Pancreas (tissue), 10 donors: ENCODE data around the gene ATRNL1. TPM values are rescaled to one million over a fixed set of nuclear protein-coding genes. Genes with fewer than 3 reads are reported as not detected.

Experiments
- ATAC-seq, 4 donors: fragments of 200-7000 bp; cut with Tn5 transposase; one replicate each; pipeline versions ENCODE4 v1.8.0 to v1.9.1; 2020; ENCODE audit warnings: mild to moderate bottlenecking in 4 of 4, moderate library complexity in 4 of 4
- DNase-seq, 6 donors: peaks; one replicate each; pipeline ENCODE4 v3.0.0-alpha.2; 2020
- FAIRE-seq: peaks from 2 replicates; lab custom pipeline; 2012; peaks lifted over from hg19 to GRCh38; lab: Jason Lieb, UNC
- H3K27ac ChIP-seq, 4 donors: fragments of 200-600 bp; sonication (generic); 1 replicate in 3 of 4; 2 replicates in 1 of 4; pipeline versions ENCODE4 v1.5.0 to v1.8.0; 2020
- H3K27me3 ChIP-seq, 4 donors: fragments of 200-600 bp; one replicate each; pipeline ENCODE4 v1.8.0; 2021
- H3K36me3 ChIP-seq, 3 donors: fragments of 200-600 bp; sonication (generic) in 1 of 3; one replicate each; pipeline versions ENCODE4 v1.5.0 to v1.8.0; 2020 to 2021
- H3K4me1 ChIP-seq, 3 donors: fragments of 200-600 bp; one replicate each; pipeline ENCODE4 v1.8.0; 2021
- H3K4me3 ChIP-seq, 4 donors: fragments of 200-600 bp; sonication (generic) in 2 of 4; one replicate each; pipeline versions ENCODE4 v1.5.0 to v1.8.0; 2020 to 2021
- H3K9me3 ChIP-seq, 4 donors: fragments of 200-600 bp; one replicate each; pipeline ENCODE4 v1.8.0; 2021
- CTCF ChIP-seq, 4 donors: fragments of 200-600 bp; sonication (generic) in 3 of 4; IDR thresholded peaks; one replicate each; pipeline versions ENCODE4 v1.5.0 to v1.8.0; 2021; ENCODE audit warnings: antibody characterized with exemption in 4 of 4
- WGBS, 2 donors: extraction: QIAGEN DNeasy Blood & Tissue Kit; methylation state at CpG; one replicate each; pipeline ENCODE4 v1.1.7; 2013; 5-methylcytosine and 5-hydroxymethylcytosine counted together
- intact Hi-C, 3 donors: fragments of 100-400 bp; cut with DNase I; formaldehyde crosslinking; loops; one replicate each; pipeline versions ENCODE4 v1.11.1 to v1.14.2; 2022
- polyA plus RNA-seq, 2 donors: library from polyadenylated mRNA; stranded (reverse); fragments of 200-250 nt; gene quantifications; one replicate each; pipeline ENCODE4 v1.2.3, GENCODE V29; 2013
- total RNA-seq, 6 donors: library from RNA; stranded (reverse); fragmentation: NEBNext Ultra II Directional in 4 of 6; extraction: Animal tissue kit (Norgen Biotek cat#: 25700) in 4 of 6; gene quantifications; one replicate each; pipeline versions ENCODE4 v1.2.1 to v1.2.4, GENCODE V29; 2021 to 2023
- donor health status: healthy with polysubstance abuse.
- donor health status: DM: no; HTN: no; CAD: no; lungs with moderate emphysema.
- donor health status: DM: no; HTN: no; CAD: no.
- donor health status: control.
- donor health status: control.
- donor health status: Bipolar disorder and iron deficiency.
- donor health status: DM: yes; HTN: yes; CAD: no.
- donor health status: DM: no; HTN: no; CAD: no.
- donor health status: DM: no; HTN: no; CAD: no.
- donor health status: DM: yes; HTN: yes; CAD: no.

ATRNL1 gene
- total and polyA plus RNA-seq, 8 donors, result 0.91 to 5.7 (median 3.9) TPM

- no peak overlapping the region for H3K4me3 ChIP-seq
- ATAC-seq (no peak), FAIRE-seq (no peak), DNase-seq (no peak)
- 94 to 96% methylated on average over 2 of the region's 2 CpGs for WGBS, 2 donors
- TF ChIP-seq CTCF (IDR thresholded peaks at IDR 0.05), result no peak
- H3K27me3 ChIP-seq, result no peaks in the 10 kb centered on the region
- H3K9me3 ChIP-seq, result no peaks in the 10 kb centered on the region
- H3K36me3 ChIP-seq, result no peaks in the 10 kb centered on the region
- intact Hi-C loops, result no loop called here
- no peak overlapping the region for H3K27ac ChIP-seq
- H3K4me1 ChIP-seq, result no peaks in the 10 kb centered on the region
These were observed 838.1 kb downstream of the ATRNL1 start for GRCh38 chr10:115931309-115931708.

GRCh38 chr10:115932099-115932498 lies 838.9 kb downstream of the ATRNL1 start:
- H3K4me3 ChIP-seq, result no peak overlapping the region
- FAIRE-seq (no peak), DNase-seq (no peak), ATAC-seq (no peak)
- no peaks in the 10 kb centered on the region for H3K9me3 ChIP-seq
- intact Hi-C loops, result no loop called here
- no peaks in the 10 kb centered on the region for H3K4me1 ChIP-seq
- no peak for TF ChIP-seq CTCF (IDR thresholded peaks at IDR 0.05)
- WGBS, 2 donors, result 73 to 75% methylated on average over 2 of the region's 2 CpGs
- no peaks in the 10 kb centered on the region for H3K27me3 ChIP-seq
- no peak overlapping the region for H3K27ac ChIP-seq
- H3K36me3 ChIP-seq, result no peaks in the 10 kb centered on the region

- FAIRE-seq (no peak), DNase-seq (no peak), ATAC-seq (no peak)
- Histone ChIP-seq H3K36me3 (no peaks in the 10 kb centered on the region), H3K4me1 (no peaks in the 10 kb centered on the region), H3K4me3 (no peak overlapping the region), H3K27ac (no peak overlapping the region), H3K27me3 (no peaks in the 10 kb centered on the region), H3K9me3 (no peaks in the 10 kb centered on the region)
- no peak for TF ChIP-seq CTCF (IDR thresholded peaks at IDR 0.05)
- intact Hi-C loops, result no loop called here
- WGBS, 2 donors, result 92% methylated on average over 2 of the region's 2 CpGs
These were observed 839.9 kb downstream of the ATRNL1 start for GRCh38 chr10:115933098-115933497.

GRCh38 chr10:115935731-115936130 lies 842.6 kb downstream of the ATRNL1 start:
- WGBS, 2 donors, result 91% methylated on average over 2 of the region's 2 CpGs
- no peaks in the 10 kb centered on the region for H3K36me3 ChIP-seq
- ATAC-seq (no peak), FAIRE-seq (no peak), DNase-seq (no peak)
- intact Hi-C loops, result no loop called here
- no peak overlapping the region for H3K27ac ChIP-seq
- no peaks in the 10 kb centered on the region for H3K9me3 ChIP-seq
- no peaks in the 10 kb centered on the region for H3K27me3 ChIP-seq
- TF ChIP-seq CTCF (IDR thresholded peaks at IDR 0.05), result no peak
- no peak overlapping the region for H3K4me3 ChIP-seq
- H3K4me1 ChIP-seq, result no peaks in the 10 kb centered on the region

- Histone ChIP-seq H3K27me3 (no peaks in the 10 kb centered on the region), H3K4me3 (no peak overlapping the region), H3K4me1 (no peaks in the 10 kb centered on the region), H3K9me3 (no peaks in the 10 kb centered on the region), H3K27ac (no peak overlapping the region), H3K36me3 (no peaks in the 10 kb centered on the region)
- DNase-seq (no peak), FAIRE-seq (no peak), ATAC-seq (no peak)
- intact Hi-C loops, result no loop called here
- TF ChIP-seq CTCF (IDR thresholded peaks at IDR 0.05), result no peak
- WGBS, 2 donors, result 78 to 80% methylated on average over 9 of the region's 9 CpGs
These were observed 844.0 kb downstream of the ATRNL1 start for GRCh38 chr10:115936926-115937767.
